ENCODE data around the gene SUFU.

The SUFU gene

DNA sequence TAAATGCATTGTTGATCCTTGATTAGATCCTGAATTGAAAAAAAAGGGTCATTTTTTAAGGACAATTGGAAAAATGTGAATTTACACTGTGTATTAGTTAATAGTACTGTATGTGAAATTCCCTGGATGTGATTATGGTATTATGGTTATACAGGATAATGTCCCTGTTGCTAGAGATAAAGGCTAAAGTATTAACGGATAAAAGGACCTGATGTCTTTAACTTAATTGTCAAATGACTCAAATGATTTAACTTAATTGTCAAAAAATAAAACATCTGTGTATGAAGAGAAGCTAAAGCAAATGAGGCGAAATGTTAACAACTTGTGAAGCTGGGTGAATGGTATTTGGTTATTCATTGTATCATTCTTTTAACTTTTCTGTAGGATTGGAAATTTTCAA, 48.8 kb downstream of the SUFU start:
- DNase-seq = no peak

DNA sequence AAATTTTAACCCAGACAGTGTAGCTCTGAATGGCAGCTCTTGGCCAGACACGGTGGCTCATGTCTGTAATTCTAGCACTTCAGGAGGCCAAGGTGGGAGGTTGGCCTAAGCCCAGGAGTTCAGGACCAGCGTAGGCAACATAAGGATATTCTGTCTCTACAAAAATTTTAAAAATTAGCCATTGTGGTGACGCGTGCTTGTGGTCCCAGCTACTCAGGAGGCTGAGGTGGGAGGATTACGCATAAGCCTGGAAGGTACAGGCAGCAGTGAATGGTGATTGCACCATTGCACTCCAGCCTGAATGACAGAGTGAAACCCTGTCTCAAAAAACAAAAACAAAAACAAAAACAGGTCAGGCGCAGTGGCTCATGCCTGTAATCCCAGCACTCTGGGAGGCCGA, 50.0 kb downstream of the SUFU start:
- DNase-seq = no peak

DNA sequence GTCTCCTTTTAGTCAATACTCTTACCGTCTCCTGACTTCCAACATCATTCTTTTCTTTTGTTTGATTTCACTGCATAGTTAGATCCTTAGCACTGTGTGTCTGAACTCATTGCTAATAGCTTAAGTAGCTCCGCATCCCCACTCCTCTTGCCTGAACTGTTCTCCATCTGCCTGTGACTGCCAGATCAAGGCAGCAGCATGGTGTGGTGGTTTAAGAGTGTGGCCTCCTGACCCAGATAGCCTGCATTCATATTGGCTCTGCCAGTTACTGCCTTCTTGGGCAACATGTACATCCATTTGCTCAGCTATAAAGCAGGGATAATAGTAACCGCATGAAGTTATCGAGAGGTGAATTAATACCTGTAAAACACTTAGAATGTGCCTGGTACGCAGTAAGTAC, 50.8 kb downstream of the SUFU start:
- DNase-seq = no peak

- peak; percentile 69 for DNase-seq
Measured at GRCh38 chr10:102555781-102556328, 52.1 kb downstream of the SUFU start.

DNA sequence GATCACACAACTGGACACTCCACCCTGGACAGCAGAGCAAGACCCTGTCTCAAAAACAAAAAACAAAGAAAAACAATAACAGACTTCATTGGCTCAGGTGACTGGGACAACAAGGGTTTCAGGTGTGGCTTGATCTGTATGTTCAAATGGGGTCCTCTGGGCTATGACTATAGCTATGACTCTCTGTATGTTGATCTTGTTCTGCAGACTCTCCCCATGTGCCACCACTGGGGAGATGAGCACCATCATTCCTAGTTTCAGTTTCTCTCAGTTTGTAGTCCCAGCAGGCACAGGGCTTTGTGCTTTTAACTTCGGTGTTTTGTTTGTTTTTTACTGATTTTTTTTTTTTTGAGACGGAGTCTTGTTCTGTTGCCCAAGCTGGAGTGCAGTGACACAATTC, 53.8 kb downstream of the SUFU start:
- no peak for DNase-seq

GRCh38 chr10:102559764-102560163, 56.0 kb downstream of the SUFU start:
- no peak for DNase-seq

GRCh38 chr10:102564209-102564834, 60.5 kb downstream of the SUFU start:
- DNase-seq = no peak

GRCh38 chr10:102565793-102566192, 62.0 kb downstream of the SUFU start:
- peak; percentile 66 for DNase-seq

DNA sequence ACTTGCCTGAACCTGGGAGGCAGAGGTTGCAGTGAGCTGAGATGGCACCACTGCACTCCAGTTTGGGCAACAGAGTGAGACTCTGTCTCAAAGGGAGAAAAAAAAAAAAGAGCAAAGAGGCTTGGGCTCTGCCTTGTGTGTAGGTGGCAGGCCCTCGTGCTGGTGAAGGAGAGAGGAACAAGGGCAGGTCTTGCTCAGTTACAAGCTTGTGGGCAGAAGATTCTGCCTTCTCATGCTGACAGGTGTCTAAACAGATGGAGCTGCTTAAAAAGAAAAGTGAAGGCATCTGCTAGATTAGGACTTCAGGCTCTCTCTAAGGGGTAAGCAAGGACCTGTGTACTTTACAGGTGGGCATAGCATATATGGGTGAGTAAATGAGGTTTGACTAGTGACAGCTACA, 75.0 kb downstream of the SUFU start:
- no peak for DNase-seq

DNA sequence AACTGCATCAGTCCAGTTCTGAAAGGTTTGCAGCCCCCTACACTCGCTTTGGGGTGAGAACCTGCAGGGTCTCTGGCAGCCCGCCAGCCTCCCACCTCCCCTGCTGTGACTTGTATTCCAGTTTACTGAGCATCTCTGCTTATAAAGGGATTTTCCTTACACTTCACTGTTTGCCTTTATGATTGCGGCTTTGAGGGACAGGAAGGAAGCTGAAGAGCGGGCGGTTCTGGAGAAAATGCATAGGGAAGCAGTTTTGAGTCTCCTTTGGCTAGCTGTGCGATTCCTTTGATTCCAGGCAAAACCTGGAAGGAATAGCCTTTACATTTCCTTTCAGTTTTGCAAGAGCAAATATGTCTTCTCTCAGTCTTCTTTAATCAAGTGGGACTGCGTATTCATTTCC, 75.6 kb downstream of the SUFU start:
- no peak for DNase-seq

DNA sequence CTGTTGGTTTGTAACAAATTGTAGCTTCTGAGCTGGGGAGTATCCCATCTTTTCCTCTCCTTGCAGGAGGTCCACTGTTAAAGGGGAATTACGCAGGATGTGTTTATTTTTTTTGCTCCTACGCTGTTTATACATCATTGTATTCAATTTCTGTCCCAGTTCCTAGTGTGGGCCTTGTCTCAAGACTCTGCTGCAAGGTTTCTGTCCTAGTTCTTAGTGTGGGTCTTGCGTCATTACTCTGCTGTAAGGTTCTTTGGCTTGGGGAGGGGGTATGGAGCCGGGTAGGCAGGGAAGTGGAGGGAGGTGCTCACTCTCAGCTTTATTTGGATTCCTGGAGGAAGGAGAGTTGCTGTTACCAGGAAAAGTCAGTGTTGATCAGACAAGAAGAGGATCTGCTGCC, 76.5 kb downstream of the SUFU start:
- DNase-seq = no peak

- no peak for DNase-seq
Measured at GRCh38 chr10:102581401-102581800, 77.6 kb downstream of the SUFU start.

DNA sequence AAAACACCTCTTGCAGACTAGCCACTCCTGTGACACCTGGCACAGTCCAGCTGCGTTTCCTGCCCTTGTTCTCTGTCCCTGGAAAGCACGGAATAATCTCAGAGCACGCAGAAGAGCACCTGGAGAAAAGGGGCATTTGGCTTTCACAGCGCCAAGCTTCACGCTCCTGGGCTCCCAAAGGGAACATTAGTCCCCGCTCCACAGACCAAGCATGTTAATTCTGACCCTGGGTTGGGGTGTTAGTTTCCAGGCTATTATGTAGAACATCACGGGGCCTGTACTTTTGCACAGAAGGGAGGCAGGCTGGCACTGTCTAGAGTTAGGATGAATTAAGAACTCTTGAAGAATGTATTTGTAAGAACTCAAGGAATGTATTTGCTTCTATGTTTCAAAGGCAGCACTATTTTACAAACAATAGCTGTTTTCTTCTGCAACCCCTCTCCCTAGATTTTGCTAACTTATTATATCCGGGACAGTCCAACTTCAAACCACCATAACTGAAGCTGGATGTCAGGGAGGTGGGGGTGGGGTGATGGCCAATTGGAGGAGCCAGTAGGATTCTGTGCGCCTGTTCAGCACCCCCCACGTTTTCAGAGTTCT, 78.3 kb downstream of the SUFU start:
- DNase-seq = no peak

- DNase-seq = peak; percentile 92
Measured at GRCh38 chr10:102583435-102584417, 80.0 kb downstream of the SUFU start.

- DNase-seq = no peak
Measured at GRCh38 chr10:102585026-102585425, 81.3 kb downstream of the SUFU start.

DNA sequence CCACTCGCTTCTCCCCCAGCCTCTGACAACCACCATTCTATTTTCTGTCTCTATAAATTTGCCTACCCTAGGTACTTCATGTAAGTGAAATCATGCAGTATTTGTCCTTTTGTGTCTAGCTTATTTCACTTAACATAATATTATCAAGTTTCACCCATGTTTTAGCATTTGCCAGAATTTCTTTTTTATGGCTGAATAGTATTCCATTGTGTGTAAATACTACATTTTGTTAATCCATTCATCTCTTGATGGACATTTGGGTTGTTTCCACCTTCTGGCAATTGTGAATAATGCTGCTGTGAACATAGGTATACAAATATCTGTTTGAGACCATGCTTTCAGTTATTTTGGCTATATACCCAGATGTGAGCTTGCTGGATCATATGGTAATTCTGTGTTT, 83.1 kb downstream of the SUFU start:
- no peak for DNase-seq

- DNase-seq = no peak
Measured at GRCh38 chr10:102588875-102589274, 85.1 kb downstream of the SUFU start.

DNA sequence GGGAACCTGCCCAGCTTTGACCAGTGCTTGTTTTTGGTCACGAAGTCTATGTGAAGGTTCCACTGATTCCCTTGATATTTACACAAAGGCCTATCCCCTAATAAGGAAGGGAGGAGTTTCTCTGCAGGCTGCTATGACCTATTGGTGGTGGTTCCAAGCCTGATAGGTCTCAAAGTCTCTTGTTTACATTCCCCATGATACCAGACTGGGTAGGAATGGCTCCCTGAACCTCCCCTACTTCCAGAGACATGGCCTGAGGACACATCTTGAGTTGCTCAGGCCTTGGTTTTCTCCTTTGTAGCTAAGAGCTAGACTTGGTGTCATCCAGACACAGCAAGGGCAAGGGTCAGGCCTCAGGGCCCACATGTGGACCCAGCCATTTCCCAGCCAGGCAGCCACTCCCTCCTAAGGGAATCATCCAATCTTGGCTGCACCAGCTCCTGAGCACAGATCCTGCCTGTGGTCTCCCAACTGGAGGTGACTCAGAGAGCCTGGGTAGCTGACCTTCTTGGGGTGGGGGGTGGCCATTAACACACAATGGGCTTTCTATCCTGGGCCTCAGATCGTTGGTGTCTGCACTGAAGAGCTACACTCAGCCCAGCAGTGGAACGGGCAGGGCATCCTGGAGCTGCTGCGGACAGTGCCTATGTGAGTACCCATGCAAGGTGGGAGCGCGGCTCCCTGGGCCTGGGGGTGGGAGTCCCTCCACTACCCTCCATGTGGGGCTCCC, 89.5 kb downstream of the SUFU start:
- DNase-seq = peak; percentile 98

DNA sequence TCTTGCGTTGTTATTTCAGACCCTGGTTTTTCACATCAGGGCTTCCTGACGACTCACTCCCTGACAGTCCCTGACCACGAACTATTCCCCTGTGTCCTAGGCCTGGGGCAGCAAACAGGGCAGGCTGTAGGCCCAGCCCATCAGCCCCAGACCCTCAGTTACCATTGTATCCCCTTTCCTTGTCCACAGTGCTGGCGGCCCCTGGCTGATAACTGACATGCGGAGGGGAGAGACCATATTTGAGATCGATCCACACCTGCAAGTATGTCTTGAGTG, 90.0 kb downstream of the SUFU start:
- DNase-seq = no peak

GRCh38 chr10:102595293-102595692, 91.5 kb downstream of the SUFU start:
- peak; percentile 36 for DNase-seq

- DNase-seq = peak; percentile 53
Measured at GRCh38 chr10:102595897-102596296, 92.1 kb downstream of the SUFU start.

DNA sequence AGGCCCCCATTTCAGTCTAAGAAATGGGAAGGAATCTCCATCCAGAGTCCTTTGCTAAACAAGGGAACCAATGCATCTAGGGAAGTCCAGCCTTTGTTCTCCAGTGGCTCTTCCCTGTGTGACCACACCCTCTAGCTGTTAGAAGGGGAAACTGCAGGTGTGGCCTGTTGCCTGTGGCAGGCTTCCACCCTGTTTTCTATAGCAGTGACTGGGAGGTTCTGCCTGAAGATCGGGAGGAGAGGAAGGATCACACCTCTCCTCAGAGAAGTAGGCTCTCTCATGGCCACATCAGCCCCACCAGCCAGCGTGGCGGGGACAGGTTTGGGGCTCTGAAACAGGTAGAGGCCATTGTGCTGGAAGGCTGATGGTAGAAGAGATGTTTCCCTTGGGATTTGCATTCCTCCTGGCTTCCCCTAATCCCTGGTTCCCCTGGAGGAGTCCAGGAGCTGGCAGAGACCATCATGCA, 92.8 kb downstream of the SUFU start:
- DNase-seq = peak; percentile 85
